ENCODE data around the gene CFAP73. TPM values are rescaled to one million over a fixed set of nuclear protein-coding genes. Genes with fewer than 3 reads are reported as not detected.
"Not testable (repeated sequence)": the region's sequence is repeated elsewhere in the genome, so short reads cannot be mapped to it uniquely, and the experiment has no call there.

CFAP73 gene
- total RNA-seq, 2 experiments from 2014 or later = 0.57 to 1.3 TPM

DNA sequence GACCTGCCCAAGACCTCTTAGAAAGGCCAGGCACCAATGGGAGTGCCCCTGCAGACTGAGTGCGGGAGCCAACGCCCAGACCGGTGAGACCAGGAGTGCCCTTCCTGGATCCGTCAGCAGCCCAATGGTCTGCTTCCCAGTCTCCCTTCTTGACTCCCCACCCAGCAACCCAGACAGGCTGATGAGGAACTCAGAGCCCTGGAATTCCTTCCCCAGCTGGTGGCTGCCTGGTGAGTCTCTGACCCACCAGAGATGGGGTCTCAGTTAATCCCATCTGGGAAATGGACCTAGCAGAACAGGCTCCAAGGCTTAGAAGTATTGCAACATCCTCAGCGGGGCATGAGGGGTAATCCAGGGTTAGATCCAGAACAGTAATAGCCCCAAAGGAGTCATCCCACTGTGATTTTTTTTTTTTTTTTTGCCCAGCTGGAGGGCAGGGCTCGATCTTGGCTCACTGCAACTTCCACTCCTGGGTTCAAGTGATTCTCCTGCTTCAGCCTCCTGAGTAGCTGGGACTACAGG is 12.5 kb upstream of the CFAP73 start:
- Mint-ChIP-seq H3K9me3 (no peaks in the 10 kb centered on the region), H3K27ac (no peak overlapping the region), H3K27me3 (ENCODE audit: low read depth) (no peaks in the 10 kb centered on the region), H3K4me1 (ENCODE audit: low read depth) (peaks cover 19% of the 10 kb centered on the region), H3K36me3 (ENCODE audit: low read depth) (no peaks in the 10 kb centered on the region), H3K4me3 (no peak overlapping the region)
- CTCF ChIA-PET = interaction anchor here (1.7 kb wide), 1 partner anchor 88 kb away, joined by 7 read pairs; no protein-coding TSS in a partner anchor
- intact Hi-C loops (cut with micrococcal nuclease) = loop anchor here (1.0 kb wide), 1 partner anchor 48 kb away; the partner anchor contains the start of genes DDX54 and RITA1
- DNase-seq = no peak

DNA sequence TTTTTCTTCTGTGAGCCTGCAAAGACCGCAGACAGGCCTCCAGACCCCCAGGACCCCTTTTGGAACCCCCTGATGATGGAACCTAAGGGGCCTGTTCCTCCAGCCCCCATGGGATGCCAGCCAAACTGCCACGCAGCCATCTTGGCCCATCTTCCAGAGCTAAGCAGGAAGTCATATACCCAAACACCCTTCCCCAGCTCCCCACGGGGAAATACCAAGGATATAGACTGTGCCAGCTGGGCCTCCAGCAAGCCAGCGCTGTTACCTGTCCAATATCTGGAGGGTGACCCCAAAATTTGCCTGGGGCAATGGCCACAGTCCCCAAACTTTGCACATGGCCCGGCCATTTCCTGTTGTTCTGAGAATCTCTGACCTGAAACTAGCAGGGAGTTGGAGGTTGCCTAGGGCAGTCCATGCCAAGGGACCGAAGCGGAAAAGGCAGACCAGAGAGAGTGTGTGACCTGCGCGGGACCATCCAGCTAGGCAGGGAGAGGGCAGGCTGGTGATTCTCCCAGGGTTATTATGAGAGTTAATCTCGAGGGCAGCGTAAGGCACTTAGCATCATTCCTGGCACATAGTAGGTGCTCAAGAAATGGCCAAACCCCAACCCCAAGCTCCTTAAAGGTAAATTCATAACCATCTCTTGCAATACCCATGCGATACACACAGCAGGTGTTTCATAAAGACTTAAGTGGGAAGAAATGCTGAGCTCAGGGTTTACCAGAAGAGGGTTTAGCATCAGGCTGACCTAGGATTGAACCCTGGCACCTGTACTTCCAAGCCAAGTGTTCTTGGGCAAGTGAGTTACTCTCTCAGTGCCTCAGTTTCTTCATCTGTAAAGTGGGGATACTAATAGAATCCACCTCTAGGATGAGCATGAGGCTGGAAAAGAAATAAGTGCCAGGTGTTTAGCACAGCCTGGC is 11.4 kb upstream of the CFAP73 start:
- no peaks in the 10 kb centered on the region for H3K27me3 Mint-ChIP-seq (ENCODE audit: low read depth)
- H3K4me1 Mint-ChIP-seq (ENCODE audit: low read depth) = peaks cover 22% of the 10 kb centered on the region
- DNase-seq = no peak
- no peaks in the 10 kb centered on the region for H3K9me3 Mint-ChIP-seq
- intact Hi-C loops (cut with micrococcal nuclease) = no loop called here
- CTCF ChIA-PET = interaction anchor here (0.6 to 1.8 kb wide), 3 partner anchors 36 to 89 kb away, joined by 6 to 11 read pairs (median 7); partner anchors contain the start of genes DDX54 and RITA1
- H3K4me3 Mint-ChIP-seq = no peak overlapping the region
- H3K36me3 Mint-ChIP-seq (ENCODE audit: low read depth) = no peaks in the 10 kb centered on the region
- no peak overlapping the region for H3K27ac Mint-ChIP-seq

GRCh38 chr12:113138826-113139225 is 10.7 kb upstream of the CFAP73 start:
- H3K27ac Mint-ChIP-seq = no peak overlapping the region
- intact Hi-C loops (cut with micrococcal nuclease) = no loop called here
- H3K4me3 Mint-ChIP-seq = no peak overlapping the region
- CTCF ChIA-PET = interaction anchor here (1.2 to 1.8 kb wide), 4 partner anchors 8 to 89 kb away, joined by 4 to 11 read pairs (median 7); no protein-coding TSS in a partner anchor
- H3K27me3 Mint-ChIP-seq (ENCODE audit: low read depth) = no peaks in the 10 kb centered on the region
- H3K9me3 Mint-ChIP-seq = no peaks in the 10 kb centered on the region
- DNase-seq = no peak
- no peaks in the 10 kb centered on the region for H3K36me3 Mint-ChIP-seq (ENCODE audit: low read depth)
- peaks cover 22% of the 10 kb centered on the region for H3K4me1 Mint-ChIP-seq (ENCODE audit: low read depth)

DNA sequence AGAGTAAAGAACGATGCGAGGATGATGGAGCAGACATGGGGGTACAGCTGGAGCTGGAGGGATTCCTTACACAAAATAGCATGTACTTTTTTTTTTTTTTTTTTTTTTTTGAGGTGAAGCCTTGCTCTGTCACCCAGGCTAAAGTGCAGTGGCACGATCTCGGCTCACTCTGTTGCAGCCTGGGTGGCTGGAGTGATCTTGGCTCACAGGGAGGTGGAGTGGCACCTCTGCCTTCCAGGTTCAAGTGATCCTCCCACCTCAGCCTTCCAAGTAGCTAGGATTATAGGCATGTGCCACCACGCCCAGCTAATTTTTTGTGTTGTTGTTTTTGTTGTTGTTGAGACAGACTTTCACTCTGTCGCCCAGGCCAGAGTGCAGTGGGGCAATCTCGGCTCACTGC is 8.8 kb upstream of the CFAP73 start:
- Mint-ChIP-seq H3K4me3 (no peak overlapping the region), H3K9me3 (no peaks in the 10 kb centered on the region), H3K27me3 (ENCODE audit: low read depth) (no peaks in the 10 kb centered on the region), H3K36me3 (ENCODE audit: low read depth) (no peaks in the 10 kb centered on the region), H3K4me1 (ENCODE audit: low read depth) (peaks cover 16% of the 10 kb centered on the region), H3K27ac (no peak overlapping the region)
- DNase-seq = no peak
- intact Hi-C loops (cut with micrococcal nuclease) = no loop called here
- CTCF ChIA-PET = no interaction called here

- H3K9me3 Mint-ChIP-seq; H3K4me3 Mint-ChIP-seq; DNase-seq; intact Hi-C loops (cut with micrococcal nuclease); H3K36me3 Mint-ChIP-seq (ENCODE audit: low read depth); H3K27me3 Mint-ChIP-seq (ENCODE audit: low read depth); H3K4me1 Mint-ChIP-seq (ENCODE audit: low read depth); CTCF ChIA-PET; H3K27ac Mint-ChIP-seq: not testable (repeated sequence)
Measured at GRCh38 chr12:113141716-113142115, 7.8 kb upstream of the CFAP73 start.

DNA sequence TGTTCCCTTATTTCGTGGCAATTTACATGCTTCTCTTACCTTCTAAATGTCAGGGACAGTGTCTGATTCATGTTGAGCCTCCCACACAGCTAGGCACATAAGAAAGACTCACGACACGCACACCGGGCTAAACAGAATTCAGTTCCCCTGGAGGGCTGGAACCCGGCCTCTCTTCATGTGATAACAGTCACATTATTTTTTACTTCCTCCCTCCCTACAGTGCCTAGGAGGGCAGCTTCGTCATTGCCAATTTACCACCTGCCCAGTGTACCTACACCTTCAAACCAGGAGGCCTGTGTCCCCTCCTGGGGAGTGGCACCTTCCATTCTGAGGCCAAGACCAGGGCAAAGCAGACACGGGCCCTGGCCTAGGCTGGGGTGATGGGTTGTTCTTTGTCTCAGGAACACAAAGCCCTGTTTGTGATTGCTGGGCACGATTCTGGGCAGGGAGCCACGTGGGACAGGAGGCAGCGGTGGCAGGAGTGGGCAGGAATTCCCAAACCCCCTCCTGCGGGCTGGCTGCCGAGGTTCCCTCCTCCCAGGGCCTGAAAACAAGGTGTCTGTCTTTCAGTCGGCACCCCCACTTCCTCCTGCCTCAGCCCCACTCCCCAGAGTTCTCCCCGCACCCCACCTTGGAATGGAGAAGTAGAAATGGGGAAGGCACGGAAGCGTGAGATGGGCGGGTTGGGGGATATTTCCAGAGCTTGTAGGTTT is 7.2 kb upstream of the CFAP73 start:
- no peaks in the 10 kb centered on the region for H3K36me3 Mint-ChIP-seq (ENCODE audit: low read depth)
- H3K27me3 Mint-ChIP-seq (ENCODE audit: low read depth) = no peaks in the 10 kb centered on the region
- intact Hi-C loops (cut with micrococcal nuclease) = no loop called here
- peak overlapping the region; percentile 41 for H3K27ac Mint-ChIP-seq
- H3K4me1 Mint-ChIP-seq (ENCODE audit: low read depth) = peaks cover 4% of the 10 kb centered on the region
- CTCF ChIA-PET = no interaction called here
- H3K9me3 Mint-ChIP-seq = no peaks in the 10 kb centered on the region
- DNase-seq = peak; percentile 25
- H3K4me3 Mint-ChIP-seq = no peak overlapping the region

DNA sequence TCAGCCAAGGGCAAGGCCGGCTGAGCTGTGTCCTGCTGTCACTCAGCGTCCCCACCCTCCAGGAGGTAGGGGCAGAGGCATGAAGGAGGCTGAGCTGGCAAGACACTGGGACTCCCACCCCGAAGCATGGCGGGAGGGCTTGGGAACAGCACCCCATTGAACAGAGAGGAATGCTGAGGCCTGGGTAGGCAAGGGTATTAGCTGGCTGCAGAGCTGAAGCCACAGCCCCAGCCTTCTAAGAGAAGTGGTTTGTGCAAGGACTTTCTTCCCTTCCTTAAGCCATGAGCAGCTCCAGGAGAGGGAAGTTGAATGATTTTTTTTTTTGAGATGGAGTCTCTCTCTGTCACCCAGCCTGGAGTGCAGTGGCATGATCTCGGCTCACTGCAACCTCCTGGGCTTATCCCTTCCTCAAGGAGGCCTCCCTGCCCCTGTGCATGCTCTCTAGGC is 6.6 kb upstream of the CFAP73 start:
- CTCF ChIA-PET = no interaction called here
- intact Hi-C loops (cut with micrococcal nuclease) = no loop called here
- no peak overlapping the region for H3K27ac Mint-ChIP-seq
- H3K4me1 Mint-ChIP-seq (ENCODE audit: low read depth) = peaks cover 4% of the 10 kb centered on the region
- no peak overlapping the region for H3K4me3 Mint-ChIP-seq
- no peaks in the 10 kb centered on the region for H3K36me3 Mint-ChIP-seq (ENCODE audit: low read depth)
- DNase-seq = no peak
- H3K27me3 Mint-ChIP-seq (ENCODE audit: low read depth) = no peaks in the 10 kb centered on the region
- H3K9me3 Mint-ChIP-seq = no peaks in the 10 kb centered on the region

DNA sequence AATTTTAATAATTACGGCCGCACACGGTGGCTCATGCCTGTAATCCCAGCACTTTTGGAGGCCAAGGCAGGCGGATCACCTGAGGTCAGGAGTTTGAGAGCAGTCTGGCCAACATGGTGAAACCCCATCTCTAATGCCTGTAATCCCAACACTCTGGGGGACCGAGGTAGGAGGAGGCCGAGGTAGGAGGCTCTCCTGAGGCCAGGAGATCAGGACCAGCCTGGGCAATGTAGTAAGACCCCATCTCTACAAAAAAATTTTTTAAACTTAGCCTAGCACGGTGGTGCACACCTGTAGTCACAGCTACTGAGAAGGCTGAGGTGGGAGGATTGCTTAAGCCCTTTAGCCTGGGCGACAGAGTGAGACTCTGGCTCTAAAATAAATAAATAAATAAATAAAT is 5.6 kb upstream of the CFAP73 start:
- intact Hi-C loops (cut with micrococcal nuclease) = no loop called here
- H3K4me3 Mint-ChIP-seq = no peak overlapping the region
- H3K4me1 Mint-ChIP-seq (ENCODE audit: low read depth) = peaks cover 4% of the 10 kb centered on the region
- H3K27ac Mint-ChIP-seq = no peak overlapping the region
- no peaks in the 10 kb centered on the region for H3K9me3 Mint-ChIP-seq
- CTCF ChIA-PET = no interaction called here
- no peaks in the 10 kb centered on the region for H3K36me3 Mint-ChIP-seq (ENCODE audit: low read depth)
- no peaks in the 10 kb centered on the region for H3K27me3 Mint-ChIP-seq (ENCODE audit: low read depth)
- DNase-seq = no peak

GRCh38 chr12:113144806-113145205 is 4.7 kb upstream of the CFAP73 start:
- no peak overlapping the region for H3K27ac Mint-ChIP-seq
- H3K36me3 Mint-ChIP-seq (ENCODE audit: low read depth) = no peaks in the 10 kb centered on the region
- CTCF ChIA-PET = interaction anchor here (1.3 kb wide), 1 partner anchor 8 kb away, joined by 3 read pairs; no protein-coding TSS in a partner anchor
- intact Hi-C loops (cut with micrococcal nuclease) = no loop called here
- H3K27me3 Mint-ChIP-seq (ENCODE audit: low read depth) = no peaks in the 10 kb centered on the region
- H3K9me3 Mint-ChIP-seq = no peaks in the 10 kb centered on the region
- DNase-seq = no peak
- peaks cover 4% of the 10 kb centered on the region for H3K4me1 Mint-ChIP-seq (ENCODE audit: low read depth)
- no peak overlapping the region for H3K4me3 Mint-ChIP-seq

DNA sequence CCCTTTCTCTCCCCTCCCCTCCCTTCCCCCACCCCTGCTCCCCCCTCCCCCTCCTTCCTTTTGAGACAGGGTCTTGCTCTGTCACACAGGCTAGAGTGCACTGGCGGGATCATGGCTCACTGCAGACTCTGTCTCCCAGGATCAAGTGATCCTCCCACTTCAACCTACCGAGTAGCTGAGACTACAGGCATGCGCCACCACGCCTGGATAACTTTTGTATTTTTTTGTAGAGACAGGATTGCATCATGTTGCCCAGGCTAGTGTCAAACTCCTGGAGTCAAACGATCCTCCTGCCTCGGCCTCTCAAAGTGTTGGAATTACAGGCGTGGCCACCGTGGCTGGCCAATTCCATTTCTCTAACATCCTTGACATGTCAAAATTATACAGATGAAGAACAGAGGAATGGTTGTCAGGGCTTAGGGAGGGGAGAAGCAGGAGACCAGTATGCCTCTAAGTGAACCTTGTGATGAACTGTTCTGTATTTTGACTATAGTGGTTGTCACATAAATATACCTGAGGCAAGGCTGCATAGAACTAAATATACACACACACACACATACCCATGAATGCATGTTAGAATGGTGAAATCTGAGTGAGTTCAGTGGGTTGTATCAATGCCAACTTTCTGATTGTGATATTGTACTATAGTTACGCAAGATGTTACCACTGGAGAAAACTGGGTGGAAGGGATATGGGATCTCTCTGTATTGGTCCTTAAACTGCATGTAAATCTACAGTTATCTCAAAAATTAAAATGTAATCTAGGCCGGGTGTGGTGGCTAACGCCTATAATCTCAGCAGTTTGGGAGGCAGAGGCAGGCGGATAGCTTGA is 3.6 kb upstream of the CFAP73 start:
- CTCF ChIA-PET = interaction anchor here (1.1 to 1.3 kb wide), 2 partner anchors 10 to 11 kb away, joined by 3 read pairs; no protein-coding TSS in a partner anchor
- DNase-seq = no peak
- no peaks in the 10 kb centered on the region for H3K27me3 Mint-ChIP-seq (ENCODE audit: low read depth)
- no peak overlapping the region for H3K4me3 Mint-ChIP-seq
- no peaks in the 10 kb centered on the region for H3K9me3 Mint-ChIP-seq
- no peaks in the 10 kb centered on the region for H3K36me3 Mint-ChIP-seq (ENCODE audit: low read depth)
- H3K4me1 Mint-ChIP-seq (ENCODE audit: low read depth) = peaks cover 4% of the 10 kb centered on the region
- intact Hi-C loops (cut with micrococcal nuclease) = no loop called here
- H3K27ac Mint-ChIP-seq = no peak overlapping the region

DNA sequence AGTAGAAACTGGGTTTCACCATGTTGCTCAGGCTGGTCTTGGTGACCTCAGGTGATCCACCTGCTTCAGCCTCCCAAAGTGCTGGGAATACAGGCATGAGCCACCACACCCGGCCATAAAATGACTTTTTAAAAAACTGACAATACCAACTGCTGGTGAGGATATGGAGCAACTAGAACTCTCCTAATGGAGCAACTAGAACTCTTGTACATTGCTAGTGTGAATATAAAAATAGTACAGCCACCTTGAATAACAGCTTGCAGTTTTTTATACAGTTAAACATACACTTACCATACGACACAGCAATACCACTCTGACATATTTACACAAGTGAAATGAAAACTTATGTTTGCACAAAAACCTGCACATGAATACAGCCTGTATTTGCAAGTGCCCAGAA is 2.5 kb upstream of the CFAP73 start:
- intact Hi-C loops (cut with micrococcal nuclease) = no loop called here
- CTCF ChIA-PET = interaction anchor here (0.8 to 1.4 kb wide), 4 partner anchors 10 to 154 kb away, joined by 3 to 4 read pairs (median 3); partner anchors contain the start of gene RASAL1
- Mint-ChIP-seq H3K4me3 (no peak overlapping the region), H3K27ac (no peak overlapping the region), H3K27me3 (ENCODE audit: low read depth) (no peaks in the 10 kb centered on the region), H3K4me1 (ENCODE audit: low read depth) (peaks cover 4% of the 10 kb centered on the region), H3K9me3 (no peaks in the 10 kb centered on the region), H3K36me3 (ENCODE audit: low read depth) (no peaks in the 10 kb centered on the region)
- DNase-seq = no peak
